A549 (cell line): ENCODE results near the gene HERC3.

Experiments used
- CBX8 ChIP-seq: fragments of 200-600 bp; sonication (generic); IDR thresholded peaks from 2 replicates; pipeline ENCODE4 v1.6.1; 2016
- CTCF ChIP-seq: fragments of >200 bp; sonication (Bioruptor Twin); formaldehyde crosslinking; IDR thresholded peaks from 3 replicates; pipeline ENCODE4 v1.5.1; 2016
- HOXB5 ChIP-seq: fragments of 250-450 bp; sonication (Bioruptor Pico); IDR thresholded peaks from 2 replicates; pipeline ENCODE4 v1.5.0; 2020; ENCODE audit warnings: mild to moderate bottlenecking, moderate library complexity
- KDM1A ChIP-seq: fragments of 200-600 bp; sonication (generic); IDR thresholded peaks from 2 replicates; pipeline ENCODE4 v1.6.1; 2016; ENCODE audit warnings: low read depth, mild to moderate bottlenecking
- MAFK ChIP-seq: fragments of 450-650 bp; IDR thresholded peaks from 2 replicates; pipeline ENCODE4 v1.6.1; 2014; ENCODE audit not compliant: partially characterized antibody
- MAX ChIP-seq: IDR thresholded peaks from 2 replicates; pipeline ENCODE4 v1.6.1; 2012
- POLR2A ChIP-seq: IDR thresholded peaks from 2 replicates; pipeline ENCODE4 v1.6.1; 2012; ENCODE audit warnings: mild to moderate bottlenecking, low read length
- RCOR1 ChIP-seq: fragments of 150-350 bp; IDR thresholded peaks from 2 replicates; pipeline ENCODE4 v1.6.1; 2014; ENCODE audit warnings: antibody characterized with exemption, low read length, low read depth
- RFX5 ChIP-seq: fragments of 450-650 bp; IDR thresholded peaks from 2 replicates; pipeline ENCODE4 v1.7.1; 2014; ENCODE audit warnings: antibody characterized with exemption, mild to moderate bottlenecking, moderate library complexity
- SMC3 ChIP-seq: fragments of >200 bp; sonication (Bioruptor Twin); formaldehyde crosslinking; IDR thresholded peaks from 3 replicates; pipeline ENCODE4 v1.6.1; 2018; ENCODE audit warnings: inconsistent platforms
- TF ChIP-seq, protein P1 (sequence below): IDR thresholded peaks from 2 replicates; pipeline ENCODE4 v1.6.1; 2012

- no peak for TF ChIP-seq CTCF
- no peak for TF ChIP-seq MAX
- no peak for TF ChIP-seq SMC3
- no peak for TF ChIP-seq MAFK
- TF ChIP-seq, protein P1, sequence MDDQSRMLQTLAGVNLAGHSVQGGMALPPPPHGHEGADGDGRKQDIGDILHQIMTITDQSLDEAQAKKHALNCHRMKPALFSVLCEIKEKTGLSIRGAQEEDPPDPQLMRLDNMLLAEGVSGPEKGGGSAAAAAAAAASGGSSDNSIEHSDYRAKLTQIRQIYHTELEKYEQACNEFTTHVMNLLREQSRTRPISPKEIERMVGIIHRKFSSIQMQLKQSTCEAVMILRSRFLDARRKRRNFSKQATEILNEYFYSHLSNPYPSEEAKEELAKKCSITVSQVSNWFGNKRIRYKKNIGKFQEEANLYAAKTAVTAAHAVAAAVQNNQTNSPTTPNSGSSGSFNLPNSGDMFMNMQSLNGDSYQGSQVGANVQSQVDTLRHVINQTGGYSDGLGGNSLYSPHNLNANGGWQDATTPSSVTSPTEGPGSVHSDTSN, result no peak
- TF ChIP-seq KDM1A, result no peak
- TF ChIP-seq POLR2A, result no peak
- no peak for TF ChIP-seq CBX8
- TF ChIP-seq RFX5, result no peak
- TF ChIP-seq RCOR1, result no peak
- no peak for TF ChIP-seq HOXB5 (CRISPR knock-in tag)
These were observed 139.1 kb downstream of the HERC3 start for GRCh38 chr4:88731381-88731780.
